HG02588 (cell line): ENCODE measurements around the gene FNDC3B.

ENCODE experiments used
- ATAC-seq: cut with Tn5 transposase; IDR thresholded peaks from one replicate; pipeline ENCODE4 v1.9.1; 2021; ENCODE audit warnings: mild to moderate bottlenecking, moderate library complexity; ENCODE audit not compliant: unreplicated experiment

The FNDC3B gene

GRCh38 chr3:172410702-172411477 is 371.5 kb downstream of the FNDC3B start:
- no peak for ATAC-seq

GRCh38 chr3:172411478-172411947 is 372.1 kb downstream of the FNDC3B start:
- ATAC-seq = no peak

DNA sequence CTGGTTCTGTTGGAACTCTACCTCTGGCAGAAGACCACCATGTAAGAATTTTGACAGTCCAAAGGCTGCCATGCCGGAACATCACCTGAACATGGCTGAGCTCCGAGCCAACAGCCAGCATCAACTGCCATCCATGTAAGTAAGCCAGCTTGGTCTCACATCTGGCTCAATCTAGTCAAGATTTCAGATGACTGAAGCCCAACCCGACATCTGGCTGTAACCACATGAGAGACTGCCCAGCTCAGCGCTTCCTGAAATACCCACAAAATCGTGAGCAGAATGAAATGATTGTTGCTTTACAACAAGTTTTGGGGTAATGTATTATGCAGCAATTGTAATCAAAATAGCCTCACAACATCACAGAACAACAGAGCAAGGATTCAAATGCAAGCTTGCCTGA is 375.9 kb downstream of the FNDC3B start:
- ATAC-seq = no peak

DNA sequence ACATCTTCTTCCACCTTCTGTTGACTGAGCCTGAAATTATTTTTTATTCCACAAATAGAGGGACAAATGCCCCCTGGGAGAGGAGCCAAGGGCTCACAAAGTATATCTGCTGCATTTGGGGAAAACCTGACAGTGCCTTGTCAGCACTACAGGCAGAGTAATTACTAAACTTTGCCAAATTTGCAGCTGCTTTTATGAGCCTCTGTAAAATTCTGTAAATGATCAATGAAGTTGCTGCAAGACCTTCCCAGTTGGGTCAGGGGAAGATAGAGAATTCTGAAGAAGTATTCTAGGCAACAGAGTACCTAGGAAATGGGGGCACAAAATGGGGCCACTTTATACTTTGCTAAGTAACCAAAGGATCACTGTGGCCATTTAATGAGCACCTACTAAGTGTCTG is 398.3 kb downstream of the FNDC3B start:
- no peak for ATAC-seq

GRCh38 chr3:172438186-172438585 is 398.8 kb downstream of the FNDC3B start:
- no peak for ATAC-seq

GRCh38 chr3:172441581-172441980 is 402.2 kb downstream of the FNDC3B start:
- no peak for ATAC-seq

DNA sequence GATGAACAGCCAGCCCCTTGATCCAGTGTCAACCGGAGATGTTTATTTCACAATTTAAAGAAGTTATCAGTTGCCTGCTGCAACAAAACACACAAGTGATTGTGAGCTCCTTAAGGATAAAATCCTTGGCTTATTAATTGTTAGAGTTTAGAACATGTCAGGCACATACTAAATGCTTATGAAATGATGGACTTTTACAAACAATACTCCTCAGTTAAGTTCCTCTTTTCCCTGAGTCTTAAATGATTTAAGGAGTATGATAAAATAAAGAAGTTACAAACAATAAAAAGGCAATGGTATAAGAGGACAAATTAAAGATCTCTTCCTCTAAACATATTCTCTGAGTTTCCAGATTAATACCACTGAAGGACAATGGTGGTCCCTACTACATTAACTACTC is 403.2 kb downstream of the FNDC3B start:
- ATAC-seq = no peak

DNA sequence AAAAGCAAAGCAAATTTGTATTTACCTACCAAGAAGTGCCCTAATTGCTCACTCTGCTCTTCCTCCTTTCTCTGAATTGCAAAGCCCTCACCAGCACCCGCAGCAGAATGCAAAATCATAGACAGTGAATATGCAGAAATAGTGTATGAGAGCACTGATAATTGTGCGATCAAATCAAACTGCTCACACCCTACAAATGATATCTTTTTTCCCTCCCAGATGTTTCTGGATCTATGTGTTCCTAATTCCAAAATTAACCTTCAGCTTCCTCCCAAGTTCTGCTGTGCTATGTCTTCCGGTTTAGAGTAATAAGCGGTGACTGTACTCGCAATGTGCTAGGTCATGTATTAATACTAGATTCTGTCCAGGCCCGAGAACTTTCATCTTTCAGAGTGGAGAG is 405.4 kb downstream of the FNDC3B start:
- no peak for ATAC-seq

GRCh38 chr3:172446198-172446597 is 406.8 kb downstream of the FNDC3B start:
- ATAC-seq = no peak

DNA sequence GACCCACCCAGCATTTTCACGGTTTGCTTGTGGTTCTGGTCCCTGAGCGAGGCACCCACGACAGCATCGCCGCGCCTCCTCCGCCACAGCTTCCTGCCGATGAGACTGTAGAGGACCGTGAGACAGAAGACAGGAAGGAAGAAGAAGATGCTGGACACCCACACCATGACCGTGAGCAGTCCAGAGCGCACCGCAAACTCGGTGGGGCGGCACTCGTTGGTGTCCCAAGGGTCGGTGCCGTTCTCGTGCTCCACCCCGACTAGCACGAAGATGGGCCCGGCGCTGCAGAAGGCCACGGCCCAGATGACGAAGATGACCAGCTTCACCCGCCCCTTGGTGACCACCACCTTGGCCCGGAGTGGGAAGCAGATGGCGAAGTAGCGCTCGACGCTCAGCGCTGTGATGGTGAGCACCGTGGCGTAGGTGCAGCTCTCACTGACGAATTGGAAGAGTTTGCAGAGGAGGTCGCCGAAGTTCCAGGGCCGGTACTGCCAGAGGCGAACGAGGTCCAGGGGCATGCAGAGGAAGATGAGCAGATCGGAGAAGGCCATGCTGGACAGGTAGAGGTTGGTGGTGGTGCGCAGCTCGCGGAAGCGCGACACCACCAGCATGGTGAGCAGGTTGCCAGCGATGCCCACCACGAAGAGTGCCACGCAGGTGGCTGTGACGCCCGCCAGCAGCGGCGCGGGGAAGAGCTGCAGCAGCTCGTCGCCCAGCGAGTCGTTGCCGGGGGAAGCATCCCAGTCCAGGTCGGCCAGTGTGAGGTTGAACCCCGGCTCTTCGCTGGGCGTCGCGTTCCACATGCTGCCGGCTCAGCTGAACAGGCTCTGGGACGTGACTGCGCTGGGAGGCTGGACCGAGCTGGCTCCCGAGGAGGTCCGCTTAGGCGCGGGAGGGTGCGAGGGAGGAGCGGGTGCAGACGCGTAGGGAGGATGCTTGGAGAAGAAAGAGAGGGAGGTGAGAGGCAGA is 408.5 kb downstream of the FNDC3B start, which contains the start of gene GHSR:
Gene GHSR, minus strand, starts transcription at position 846 of the 969 bp plus-strand sequence. Its CDS starts 43 bp downstream, at position 803.
- ATAC-seq = no peak

- no peak for ATAC-seq
Observed at GRCh38 chr3:172448661-172449465, 409.5 kb downstream of the FNDC3B start.

- no peak for ATAC-seq
Observed at GRCh38 chr3:172449466-172450149, 410.2 kb downstream of the FNDC3B start.
